ENCODE results near the gene RBM10.

The RBM10 gene

DNA sequence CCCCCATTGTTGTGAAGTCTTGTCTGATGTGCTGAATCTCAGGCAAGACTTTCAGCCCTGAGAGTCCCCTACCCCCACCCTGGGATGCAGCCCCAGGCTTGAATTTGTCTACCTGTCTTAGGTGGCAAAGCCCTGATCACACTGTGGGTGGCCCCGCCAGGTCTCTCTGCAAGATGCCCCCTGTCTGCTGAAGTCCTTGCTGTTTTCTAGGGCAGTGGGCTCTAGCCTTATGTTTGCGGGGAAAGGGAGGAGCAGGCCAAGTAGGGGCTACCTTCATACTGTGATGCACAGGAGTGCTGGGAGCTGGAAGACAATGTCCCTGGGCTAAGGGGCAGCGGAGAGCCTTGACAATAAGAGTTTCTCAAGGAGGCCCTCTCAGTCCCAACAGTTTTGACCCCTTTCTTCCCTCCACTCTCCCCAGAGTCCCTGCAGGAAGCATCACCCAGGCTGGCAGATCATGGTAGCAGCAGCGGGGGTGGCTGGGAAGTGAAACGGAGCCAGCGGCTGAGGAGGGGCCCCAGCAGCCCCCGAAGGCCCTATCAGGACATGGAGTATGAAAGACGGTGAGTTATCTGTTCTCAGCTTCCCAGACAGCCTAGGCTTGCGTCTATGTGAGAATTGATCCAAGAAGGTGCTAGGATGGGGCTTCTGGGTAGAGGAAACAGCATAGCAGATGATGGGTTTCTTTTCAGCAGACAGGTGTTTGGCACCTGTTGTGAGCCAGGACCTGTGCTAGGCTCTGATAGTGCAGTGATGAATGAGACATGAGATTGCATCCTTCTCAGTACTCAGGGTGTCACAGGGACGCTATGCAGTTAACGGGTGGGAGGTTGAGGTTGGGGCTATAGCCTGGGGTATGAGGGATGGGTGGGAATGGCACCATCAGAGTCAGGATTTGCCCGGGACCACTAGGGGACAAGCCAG is 2.2 kb downstream of the RBM10 start:
- no peak for DNase-seq

GRCh38 chrX:47148946-47149345 is 3.9 kb downstream of the RBM10 start:
- DNase-seq, result no peak

DNA sequence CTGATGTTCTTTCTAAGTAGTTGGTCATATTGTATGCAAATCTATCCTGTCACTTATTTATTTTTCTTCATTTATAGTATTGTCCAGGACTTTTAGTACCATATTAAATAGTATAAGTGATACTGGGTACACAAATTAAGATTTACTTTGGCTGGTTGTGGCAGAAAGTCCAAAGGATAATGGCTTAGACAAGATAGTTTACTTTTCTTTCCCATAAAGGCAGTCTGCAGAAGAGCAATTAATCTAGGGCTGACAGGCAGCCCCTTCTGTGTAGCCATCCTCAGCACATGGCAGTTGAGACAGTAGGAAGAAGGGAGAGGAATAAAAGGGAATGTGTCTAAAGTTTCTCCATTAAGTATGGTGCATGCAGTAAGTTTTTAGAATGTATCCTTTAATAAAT is 6.4 kb downstream of the RBM10 start:
- no peak for DNase-seq

DNA sequence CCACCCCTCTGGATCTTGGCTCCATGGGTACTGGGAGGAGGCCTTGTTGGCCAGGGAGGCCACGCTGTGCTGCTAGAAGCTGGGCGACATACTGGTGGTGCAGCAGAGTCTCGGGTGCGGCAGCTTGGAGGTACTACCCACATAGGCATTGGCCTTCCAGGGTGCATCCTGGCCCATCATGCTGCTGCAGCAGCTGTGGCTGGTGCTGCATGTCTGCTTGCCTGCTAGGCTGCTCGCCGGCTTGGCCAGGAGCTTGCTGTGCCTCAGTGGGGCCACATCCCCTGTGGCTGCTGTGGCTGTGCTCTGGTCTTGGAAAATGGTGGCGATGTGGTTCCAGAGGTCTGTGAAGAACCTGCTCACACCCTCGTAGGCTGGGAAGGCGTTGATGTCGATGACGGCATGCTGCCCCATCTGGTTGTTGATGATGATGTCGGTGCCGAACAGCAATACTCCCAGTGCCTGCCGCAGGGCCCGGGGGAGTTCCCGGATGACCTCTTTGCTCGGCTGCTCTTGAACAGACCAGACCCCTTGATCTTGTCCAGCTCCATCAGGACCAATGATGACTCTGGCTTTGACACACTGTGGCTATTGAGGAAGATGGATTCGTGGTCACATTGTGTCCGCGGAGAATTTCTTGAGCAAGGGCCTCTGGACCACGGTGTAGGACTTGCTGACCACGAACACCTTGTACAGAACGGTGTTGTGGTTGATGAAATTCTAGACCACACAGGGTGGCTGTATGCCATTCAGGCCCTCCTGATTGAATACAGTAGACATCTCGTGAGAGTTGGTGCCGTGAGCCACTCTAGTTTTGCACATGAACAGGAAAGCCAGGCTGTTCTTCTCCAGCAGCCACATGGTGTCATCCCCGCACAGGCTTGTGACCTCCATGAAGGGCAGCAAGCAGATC is 11.8 kb downstream of the RBM10 start:
- DNase-seq, result no peak

DNA sequence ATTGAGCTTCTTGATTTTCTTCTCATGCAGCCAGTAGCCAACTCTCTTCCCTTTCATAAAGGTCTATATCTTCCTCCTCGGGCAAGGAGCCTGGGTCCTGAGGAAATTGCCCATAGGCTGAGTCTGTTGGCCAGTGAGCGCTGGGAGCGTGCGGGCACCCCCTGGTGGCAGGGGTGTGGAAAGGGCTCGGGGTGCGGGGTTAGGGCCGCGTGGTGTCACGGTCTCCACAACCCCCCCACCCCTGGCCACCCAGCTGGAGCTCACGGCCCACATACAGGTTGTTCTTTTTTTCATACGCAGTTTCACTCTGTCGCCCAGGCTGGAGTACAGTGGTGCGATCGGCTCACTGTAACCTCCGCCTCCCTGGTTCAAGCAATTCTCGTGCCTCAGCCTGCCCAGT is 13.1 kb downstream of the RBM10 start:
- DNase-seq, result no peak

DNA sequence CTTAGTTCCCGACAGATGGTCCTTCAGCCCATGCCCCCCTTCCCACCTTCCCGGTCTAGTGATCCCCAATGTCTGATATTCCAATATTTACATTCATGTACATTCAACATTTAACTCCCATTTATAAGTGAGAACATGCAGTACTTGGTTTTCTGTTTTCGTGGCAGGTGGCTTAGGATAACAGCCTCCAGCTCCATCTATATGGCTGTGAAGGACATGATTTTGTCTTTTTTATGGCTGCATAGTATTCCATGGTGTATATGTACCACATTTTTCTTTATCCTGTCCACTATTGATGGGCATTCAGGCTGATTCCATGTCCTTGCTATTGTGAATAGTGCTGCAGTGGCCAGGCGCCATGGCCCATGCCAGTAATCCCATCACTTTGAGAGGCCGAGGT is 13.8 kb downstream of the RBM10 start:
- no peak for DNase-seq

GRCh38 chrX:47160781-47161180 is 15.8 kb downstream of the RBM10 start:
- DNase-seq, result no peak

DNA sequence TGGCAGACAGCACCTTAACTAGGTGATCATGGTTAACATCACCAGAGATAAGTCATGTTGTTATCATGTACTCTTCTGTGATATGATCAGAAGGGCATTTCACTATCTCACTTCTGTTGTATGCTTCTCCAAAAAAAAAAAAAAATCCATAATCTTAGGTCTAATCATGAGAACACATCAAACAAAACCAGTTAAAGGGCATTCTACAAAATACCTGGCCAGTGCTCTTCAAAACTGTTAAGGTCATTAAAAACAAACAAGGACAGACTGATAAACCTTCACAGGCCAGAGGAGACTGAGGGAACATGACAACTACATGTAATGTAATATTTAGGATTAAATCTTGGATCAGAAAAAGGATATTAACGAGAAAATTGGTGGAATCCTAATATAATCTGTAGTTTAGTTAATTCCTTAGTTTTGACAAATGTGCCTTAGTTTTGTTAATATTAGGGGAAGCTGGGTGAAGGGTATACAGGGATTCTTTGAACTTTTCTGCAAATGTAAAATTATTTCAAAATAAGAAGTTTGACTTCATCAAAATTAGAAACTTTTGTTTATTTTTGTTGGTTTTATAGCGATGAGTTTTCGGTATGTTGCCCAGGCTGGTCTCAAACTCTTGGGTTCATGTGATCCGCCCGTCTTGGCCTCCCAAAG is 18.0 kb downstream of the RBM10 start:
- no peak for DNase-seq

- DNase-seq, result no peak
Measured at GRCh38 chrX:47164420-47164819, 19.4 kb downstream of the RBM10 start.

DNA sequence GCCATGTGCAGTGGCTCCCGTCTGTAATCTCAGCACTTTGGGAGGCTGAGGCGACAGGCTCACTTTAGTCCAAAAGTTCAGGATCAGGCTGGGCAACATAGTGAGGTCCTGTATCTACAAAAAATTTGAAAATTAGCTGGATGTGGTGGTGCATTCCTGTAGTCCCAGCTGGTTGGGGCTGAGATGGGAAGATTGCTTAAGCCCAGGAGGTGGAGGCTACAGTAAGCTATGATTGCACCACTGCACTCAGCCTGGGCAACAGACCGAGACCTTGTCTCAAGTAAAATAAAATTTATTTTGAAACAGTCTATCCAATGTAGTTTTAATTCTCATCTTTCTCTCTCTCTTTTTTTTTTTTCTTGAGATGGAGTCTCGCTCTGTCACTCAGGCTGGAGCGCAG is 21.1 kb downstream of the RBM10 start:
- DNase-seq, result no peak

GRCh38 chrX:47168495-47169073 is 23.6 kb downstream of the RBM10 start:
- no peak for DNase-seq

- no peak for DNase-seq
Measured at GRCh38 chrX:47169273-47169672, 24.3 kb downstream of the RBM10 start.

DNA sequence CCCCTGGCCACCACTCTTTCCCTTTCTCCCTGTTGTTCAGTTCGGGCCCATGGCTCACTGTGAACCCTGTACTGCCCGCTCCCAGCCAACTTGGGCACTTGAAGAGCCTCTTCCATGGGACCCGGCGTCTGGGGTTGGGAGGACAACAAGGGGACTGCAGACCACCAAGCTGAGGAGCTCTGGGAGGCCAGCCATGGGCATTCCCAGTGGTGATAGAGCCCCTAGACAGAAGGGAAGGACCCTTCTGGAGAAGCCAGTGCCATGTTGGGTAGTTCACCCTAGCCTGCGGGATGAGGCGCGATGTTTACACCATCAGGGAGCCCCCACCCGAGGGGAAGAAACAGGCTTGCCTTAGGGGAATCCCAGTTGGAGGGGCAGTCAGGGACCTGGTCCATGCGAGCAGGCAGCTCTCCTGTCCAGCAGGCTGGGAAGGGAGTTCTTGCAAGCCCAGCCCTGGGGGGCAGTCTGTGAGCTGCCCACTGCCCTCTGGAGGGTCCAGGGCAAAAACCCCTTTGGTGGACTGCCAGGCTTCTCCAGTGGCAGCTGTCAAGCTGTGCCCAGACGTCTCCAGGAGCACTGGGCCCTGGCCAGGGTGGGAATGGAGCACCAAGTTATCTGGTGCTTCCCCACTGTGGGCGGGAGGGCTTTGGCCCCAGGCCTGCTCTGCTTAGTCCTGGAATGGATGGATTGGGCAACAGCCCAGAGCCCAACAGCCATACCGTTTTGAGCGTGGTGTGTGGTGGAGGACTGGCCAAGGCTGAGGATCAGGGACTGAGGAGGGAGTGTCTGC is 24.9 kb downstream of the RBM10 start:
- no peak for DNase-seq

- DNase-seq, result no peak
Measured at GRCh38 chrX:47170861-47171692, 26.1 kb downstream of the RBM10 start.

GRCh38 chrX:47171996-47172395 is 27.0 kb downstream of the RBM10 start:
- no peak for DNase-seq

DNA sequence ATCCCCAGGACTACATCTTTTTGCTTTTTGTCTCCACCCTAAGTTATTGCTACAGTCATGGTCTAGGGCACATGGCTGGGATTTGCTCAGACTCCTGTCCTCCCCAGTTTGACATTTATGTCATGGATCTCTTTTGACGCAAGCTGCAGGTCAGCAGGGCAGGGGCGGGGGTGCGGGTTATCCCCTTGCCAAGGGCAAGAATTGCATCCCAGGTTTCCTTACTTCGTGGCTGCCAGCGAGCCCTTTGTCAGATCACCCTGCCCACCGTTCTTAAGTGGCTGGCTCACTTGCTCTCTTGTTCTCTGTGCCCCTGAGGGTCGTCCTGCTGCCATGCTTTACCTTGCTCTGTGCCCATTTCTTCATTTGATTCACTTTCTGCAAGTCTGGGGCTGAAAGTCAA is 27.5 kb downstream of the RBM10 start:
- no peak for DNase-seq

GRCh38 chrX:47172971-47173792 is 28.2 kb downstream of the RBM10 start:
- no peak for DNase-seq

DNA sequence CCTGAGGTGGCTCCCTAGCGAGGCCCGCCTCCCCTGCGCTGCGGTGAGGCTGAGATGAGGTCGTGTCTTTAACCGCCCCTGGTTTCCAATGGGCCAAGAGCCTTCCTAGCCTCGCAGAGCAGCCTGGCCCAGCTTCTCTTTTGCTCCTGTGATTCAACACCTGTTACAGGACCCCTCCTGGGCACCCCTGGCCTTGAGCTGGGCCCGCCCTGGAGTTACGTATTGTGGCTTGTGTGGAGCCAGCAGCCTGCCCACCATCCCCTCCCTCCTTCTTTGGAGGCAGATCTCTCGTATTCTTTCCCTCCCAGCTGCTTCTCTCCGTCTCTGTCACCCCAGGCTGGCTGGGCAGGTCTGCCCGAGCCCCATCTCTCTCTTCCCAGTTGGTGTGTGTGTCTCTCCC is 29.4 kb downstream of the RBM10 start:
- DNase-seq, result no peak

GRCh38 chrX:47174846-47175587 is 30.0 kb downstream of the RBM10 start:
- no peak for DNase-seq

GRCh38 chrX:47175588-47175980 is 30.6 kb downstream of the RBM10 start:
- no peak for DNase-seq

All from DMS79 treated with DMSO at 0.1 percent for 48 hours (cell line).